ENCODE data around the gene IFNE.

IFNE gene, protein sequence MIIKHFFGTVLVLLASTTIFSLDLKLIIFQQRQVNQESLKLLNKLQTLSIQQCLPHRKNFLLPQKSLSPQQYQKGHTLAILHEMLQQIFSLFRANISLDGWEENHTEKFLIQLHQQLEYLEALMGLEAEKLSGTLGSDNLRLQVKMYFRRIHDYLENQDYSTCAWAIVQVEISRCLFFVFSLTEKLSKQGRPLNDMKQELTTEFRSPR

GRCh38 chr9:21482213-21482612 is at the start of gene IFNE:
Gene IFNE, minus strand, starts transcription at chr9:21482313. Its CDS starts 619 bp downstream, at chr9:21481694.
- in situ Hi-C loops (cut with MboI; ENCODE audit: low sequenced_read_pairs) = no loop called here

DNA sequence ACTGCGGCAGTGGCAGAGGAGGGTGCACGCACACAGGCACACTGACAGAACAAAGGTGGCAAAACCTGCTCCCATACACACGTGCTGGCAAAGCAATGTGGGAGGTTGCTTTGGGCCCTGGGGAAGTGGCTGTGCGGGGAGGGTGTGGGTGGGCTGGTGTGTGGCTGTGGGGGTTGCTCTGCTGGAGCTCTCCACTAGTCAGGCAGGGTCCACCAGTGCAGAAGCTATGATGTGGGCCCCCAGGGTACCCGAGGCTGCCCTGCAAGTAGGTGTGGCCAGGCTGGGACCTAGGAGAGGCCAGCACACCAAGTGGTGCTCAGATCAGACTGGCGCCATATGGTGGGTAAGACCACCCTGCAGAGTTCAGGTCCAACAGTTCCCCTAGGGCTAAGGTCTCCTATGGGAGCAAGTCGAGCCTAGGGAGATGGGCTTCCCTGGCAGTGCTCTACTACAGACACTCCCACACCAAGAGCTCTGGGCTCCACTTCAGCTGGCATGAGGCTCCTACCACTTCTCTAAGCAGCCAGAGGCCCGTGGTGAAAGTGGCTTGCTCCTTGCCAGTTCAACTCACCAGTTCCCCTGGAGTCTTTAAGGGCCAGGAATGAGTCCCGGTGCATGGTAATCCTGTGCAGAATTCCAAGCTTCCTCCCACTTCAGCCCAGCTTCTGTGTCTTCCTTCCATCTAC is 46.2 kb upstream of the IFNE start:
- in situ Hi-C loops (cut with MboI; ENCODE audit: low sequenced_read_pairs) = no loop called here

GRCh38 chr9:21527579-21527978 is 45.5 kb upstream of the IFNE start:
- in situ Hi-C loops (cut with MboI; ENCODE audit: low sequenced_read_pairs) = no loop called here

- in situ Hi-C loops (cut with MboI; ENCODE audit: low sequenced_read_pairs) = no loop called here
Measured at GRCh38 chr9:21525174-21525573, 43.1 kb upstream of the IFNE start.

DNA sequence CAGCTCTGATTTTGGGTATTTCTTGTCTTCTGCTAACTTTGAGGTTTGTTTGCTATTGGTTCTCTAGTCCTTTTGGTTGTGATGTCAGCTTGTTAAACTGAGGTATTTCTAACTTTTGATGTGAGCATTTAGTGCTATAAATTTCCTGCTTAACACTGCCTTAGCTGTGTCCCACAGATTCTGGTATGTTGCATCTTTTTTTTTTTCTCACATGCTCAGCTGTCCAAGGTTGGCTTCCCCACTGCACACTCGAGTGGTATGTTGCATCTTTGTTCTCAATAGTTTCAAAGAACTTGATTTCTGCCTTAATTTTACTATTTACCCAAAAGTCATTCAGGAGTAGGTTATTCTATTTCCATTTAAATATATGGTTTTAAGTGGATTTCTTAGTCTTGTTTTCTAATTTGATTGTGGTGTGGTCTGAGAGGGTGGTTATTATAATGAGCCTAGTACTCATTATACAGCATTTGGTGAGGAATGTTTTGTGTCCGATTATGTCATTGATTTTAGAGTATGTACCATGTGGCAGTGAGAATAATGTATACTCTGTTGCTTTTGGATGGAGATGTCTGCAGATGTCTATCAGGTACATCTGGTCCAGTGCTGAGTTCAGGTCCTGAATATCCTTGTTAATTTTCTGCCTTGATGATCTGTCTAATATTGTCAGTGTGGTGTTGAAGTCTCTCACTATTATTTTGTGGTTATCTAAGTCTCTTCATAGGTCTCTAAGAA is 42.2 kb upstream of the IFNE start:
- in situ Hi-C loops (cut with MboI; ENCODE audit: low sequenced_read_pairs) = no loop called here

GRCh38 chr9:21523021-21524014 is 41.2 kb upstream of the IFNE start:
- in situ Hi-C loops (cut with MboI; ENCODE audit: low sequenced_read_pairs) = no loop called here

- in situ Hi-C loops (cut with MboI; ENCODE audit: low sequenced_read_pairs) = no loop called here
Measured at GRCh38 chr9:21522348-21522747, 40.2 kb upstream of the IFNE start.

- in situ Hi-C loops (cut with MboI; ENCODE audit: low sequenced_read_pairs) = no loop called here
Measured at GRCh38 chr9:21521448-21521847, 39.3 kb upstream of the IFNE start.

DNA sequence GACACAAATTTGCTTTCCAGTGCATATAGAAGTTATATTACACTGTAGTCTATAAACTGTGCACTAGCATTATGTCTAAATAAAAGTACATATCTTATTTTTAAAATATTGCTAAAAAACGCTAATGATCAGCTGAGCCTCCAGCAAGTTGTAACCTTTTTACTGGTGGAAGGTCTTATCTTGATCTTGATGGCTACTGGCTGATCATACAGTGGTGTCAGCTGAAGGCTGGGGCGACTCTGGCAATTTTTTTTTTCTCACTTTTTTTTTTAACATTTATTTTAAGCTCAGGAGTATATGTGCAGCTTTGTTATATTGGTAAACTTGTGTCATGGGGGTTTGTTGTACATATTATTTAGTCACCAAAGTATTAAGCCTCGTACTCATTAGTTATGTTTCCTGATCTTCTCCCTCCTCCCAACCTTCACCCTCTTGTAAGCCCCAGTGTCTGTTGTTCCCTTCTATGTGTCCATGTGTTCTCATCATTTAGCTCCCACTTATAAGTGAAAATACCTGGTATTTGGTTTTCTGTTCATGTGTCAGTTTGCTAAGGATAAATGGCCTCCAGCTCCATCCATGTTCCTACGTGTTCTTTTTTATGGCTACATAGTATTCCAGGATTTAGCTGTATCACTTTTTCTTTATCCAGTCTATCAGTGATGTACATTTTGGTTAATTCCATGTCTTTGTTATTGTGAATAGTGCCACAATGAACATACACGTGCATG is 38.6 kb upstream of the IFNE start:
- in situ Hi-C loops (cut with MboI; ENCODE audit: low sequenced_read_pairs) = no loop called here

DNA sequence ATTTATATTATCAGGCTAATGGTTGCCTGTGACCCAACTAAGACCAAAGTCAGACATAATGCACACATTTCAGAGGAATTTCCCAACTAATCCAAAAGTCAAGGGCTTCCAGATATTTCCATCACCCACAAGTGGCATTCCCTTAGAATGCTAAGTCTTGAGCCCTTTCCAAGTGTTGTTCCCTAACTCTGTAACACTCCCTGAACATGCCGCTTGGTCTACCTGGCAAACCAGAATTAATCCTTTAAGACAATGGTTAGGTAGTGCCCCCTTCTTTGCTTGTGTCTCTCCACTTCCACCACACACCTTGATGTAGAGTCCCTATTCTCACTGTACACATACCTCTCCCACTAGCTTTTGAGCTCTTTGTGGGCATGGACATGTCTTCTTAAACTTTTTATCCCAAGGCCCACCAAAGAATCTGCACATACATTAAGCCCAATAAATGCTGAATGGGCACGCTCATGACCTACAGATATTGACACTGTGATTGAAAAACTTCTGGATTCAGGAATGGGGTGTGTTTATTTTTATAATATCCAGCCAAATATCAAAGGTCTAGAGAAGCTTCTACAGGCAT is 37.8 kb upstream of the IFNE start:
- in situ Hi-C loops (cut with MboI; ENCODE audit: low sequenced_read_pairs) = no loop called here

- in situ Hi-C loops (cut with MboI; ENCODE audit: low sequenced_read_pairs) = no loop called here
Measured at GRCh38 chr9:21516796-21517195, 34.7 kb upstream of the IFNE start.

DNA sequence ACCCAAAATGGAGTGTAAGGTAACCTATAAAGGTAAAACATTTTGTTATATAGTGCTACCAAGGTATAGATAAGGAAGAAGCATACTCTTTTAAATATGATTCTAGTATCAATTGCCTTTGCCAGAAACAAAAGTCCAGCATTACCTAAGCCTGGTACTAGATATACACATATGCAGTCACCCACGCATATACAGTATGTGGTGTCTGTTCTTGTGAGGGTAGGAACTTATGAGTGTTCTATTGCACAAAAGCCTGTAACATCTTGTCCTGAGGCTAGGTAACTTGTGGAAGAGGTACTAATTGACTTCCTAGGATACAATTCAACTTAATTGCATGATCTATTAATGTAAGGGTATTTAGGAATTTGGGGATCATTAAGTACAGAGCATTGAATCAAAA is 31.3 kb upstream of the IFNE start:
- in situ Hi-C loops (cut with MboI; ENCODE audit: low sequenced_read_pairs) = no loop called here

DNA sequence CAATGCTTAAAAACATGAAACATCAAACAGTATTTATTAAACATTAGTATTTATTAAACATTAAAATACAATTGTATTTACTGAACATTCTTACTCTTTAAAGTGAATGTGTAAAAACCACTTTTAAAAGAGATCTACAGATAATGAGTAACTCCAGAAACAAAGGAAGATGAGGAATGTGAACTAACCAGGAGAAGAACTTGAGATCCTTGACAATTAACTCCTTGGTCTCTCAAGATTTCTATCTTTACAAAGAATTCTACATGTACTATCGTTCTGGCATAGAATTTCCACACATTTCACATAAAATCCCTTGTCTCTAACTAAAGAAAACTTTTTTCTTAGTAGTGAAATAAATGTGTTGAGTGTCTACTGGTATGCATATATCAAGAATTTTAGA is 28.7 kb upstream of the IFNE start:
- in situ Hi-C loops (cut with MboI; ENCODE audit: low sequenced_read_pairs) = no loop called here

DNA sequence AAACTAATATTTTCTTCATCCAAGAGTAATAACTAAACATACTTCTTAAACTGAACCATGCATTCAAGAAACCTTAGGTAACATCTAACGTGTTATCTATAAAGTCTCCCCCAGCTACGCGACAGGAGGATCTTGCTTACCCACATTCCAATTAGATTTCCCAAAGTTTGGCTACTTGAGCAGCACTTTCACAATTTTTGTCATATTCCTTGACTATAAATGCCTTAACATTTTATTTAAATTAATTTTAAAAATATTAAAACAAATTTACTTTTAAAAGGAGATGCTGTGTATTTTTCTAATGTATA is 25.3 kb upstream of the IFNE start:
- in situ Hi-C loops (cut with MboI; ENCODE audit: low sequenced_read_pairs) = no loop called here

GRCh38 chr9:21506626-21507482 is 24.7 kb upstream of the IFNE start:
- in situ Hi-C loops (cut with MboI; ENCODE audit: low sequenced_read_pairs) = no loop called here

DNA sequence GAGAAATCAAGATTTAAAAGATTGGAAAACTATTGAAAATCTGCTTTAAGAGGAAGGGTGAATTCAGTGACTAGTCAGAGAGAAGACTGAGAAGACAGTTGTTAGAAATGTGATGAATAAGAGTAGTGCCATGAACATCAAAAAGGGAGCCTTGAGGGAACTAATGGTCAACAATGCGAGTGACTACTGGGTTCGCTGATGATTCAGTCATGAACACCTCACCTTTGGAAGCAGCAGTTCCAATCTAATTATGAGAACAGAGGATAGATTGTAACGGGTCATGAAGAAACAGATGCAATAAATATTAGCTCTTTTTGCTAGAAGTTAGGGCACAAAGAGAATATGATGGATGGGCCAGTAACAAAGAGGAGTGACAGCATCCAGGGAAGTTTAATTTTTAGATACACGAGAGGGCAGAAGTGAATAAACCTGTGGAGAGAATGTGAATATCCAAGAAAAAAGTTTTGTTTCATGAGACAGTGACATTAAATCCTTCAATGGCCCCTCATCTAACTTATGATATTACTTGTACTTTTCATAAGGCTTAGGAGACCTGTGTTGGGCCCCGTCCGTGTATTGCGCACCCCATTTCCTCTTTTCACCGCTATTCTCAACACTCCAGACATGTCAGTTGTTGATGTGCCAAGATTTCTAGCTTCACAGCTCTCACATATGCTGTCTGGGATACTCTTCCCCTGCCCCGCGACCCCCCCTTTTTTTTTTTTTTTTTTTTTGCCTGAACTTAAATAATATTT is 23.5 kb upstream of the IFNE start:
- in situ Hi-C loops (cut with MboI; ENCODE audit: low sequenced_read_pairs) = no loop called here

DNA sequence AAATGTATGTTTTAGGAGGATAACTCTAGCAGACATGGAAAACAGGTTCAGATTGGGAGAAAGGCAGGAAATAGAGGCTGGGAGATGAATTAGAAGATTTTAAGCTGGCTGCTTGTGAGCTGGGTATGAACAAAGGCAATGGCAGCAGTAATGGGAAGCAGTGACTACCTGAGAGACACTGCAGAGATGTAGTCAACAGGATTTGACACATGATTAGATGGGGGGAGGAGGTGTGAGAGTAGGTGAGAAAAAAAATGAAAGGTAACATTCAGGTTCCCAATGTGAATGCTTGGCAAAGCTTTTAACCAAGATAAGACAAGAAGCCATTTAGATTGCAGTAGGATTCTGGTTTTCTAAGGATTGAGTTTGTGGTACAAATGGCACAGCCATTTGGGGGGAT is 22.8 kb upstream of the IFNE start:
- in situ Hi-C loops (cut with MboI; ENCODE audit: low sequenced_read_pairs) = no loop called here

- in situ Hi-C loops (cut with MboI; ENCODE audit: low sequenced_read_pairs) = no loop called here
Measured at GRCh38 chr9:21504113-21504512, 22.0 kb upstream of the IFNE start.

DNA sequence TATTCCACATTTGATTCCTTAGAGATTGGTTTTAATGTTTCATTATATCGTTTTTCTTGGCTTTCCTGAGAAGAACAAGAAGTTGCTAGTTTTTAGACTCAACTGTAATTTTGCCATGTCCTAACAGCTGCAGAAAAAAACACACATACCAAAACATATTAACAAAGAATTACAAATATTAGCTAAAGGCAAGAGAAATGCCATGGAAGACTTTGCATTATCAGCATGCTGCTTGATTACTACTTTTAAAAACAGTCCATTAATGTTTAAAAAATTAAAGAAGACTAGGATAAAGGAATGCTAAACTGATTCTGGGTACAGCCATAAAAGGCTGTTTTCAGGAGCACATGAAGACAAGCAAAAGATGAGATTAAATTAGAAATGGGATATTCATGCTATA is 20.5 kb upstream of the IFNE start:
- in situ Hi-C loops (cut with MboI; ENCODE audit: low sequenced_read_pairs) = no loop called here

Measured in hTERT RPE-1 (cell line).